AG04450 (cell line): ENCODE data around the gene TM7SF3. TPM values are rescaled to one million over a fixed set of nuclear protein-coding genes. Genes with fewer than 3 reads are reported as not detected.
A peak's percentile ranks its signal among the peaks of the same experiment; 100 is the strongest.
"Not testable (repeated sequence)": the region's sequence is repeated elsewhere in the genome, so short reads cannot be mapped to it uniquely, and the experiment has no call there.

Source experiments
- CTCF ChIA-PET: fragments of 300-600, 350-600 bp; formaldehyde crosslinking; extraction: SDS; loops from one replicate; lab custom pipeline; 2022; ENCODE audit warnings: antibody characterized with exemption, inconsistent platforms; lab: Charles Lee
- POLR2A ChIA-PET: fragments of 350-600 bp; formaldehyde crosslinking; extraction: SDS; loops from one replicate; lab custom pipeline; 2021; ENCODE audit warnings: antibody characterized with exemption, inconsistent platforms; lab: Yijun Ruan, JAX
- DNase-seq: peaks from one replicate; pipeline ENCODE4 v3.0.0-alpha.2; 2011; ENCODE audit warnings: low read depth, low spot score
- H3K27ac ChIP-seq: one replicate; pipeline ENCODE4 v1.5.1; 2012; ENCODE audit warnings: low read depth, low read length, control low read depth
- H3K27me3 ChIP-seq: one replicate; pipeline ENCODE4 v1.6.0; 2012; ENCODE audit warnings: low read length; ENCODE audit not compliant: control insufficient read depth, insufficient read depth
- H3K4me3 ChIP-seq: 2 replicates; pipeline ENCODE4 v1.5.1; 2011; ENCODE audit warnings: mild to moderate bottlenecking, low read depth, low read length, control low read depth
- H3K9me3 ChIP-seq: 2 replicates; pipeline ENCODE4 v1.5.1; 2012; ENCODE audit warnings: low read length; ENCODE audit not compliant: control insufficient read depth, insufficient read depth
- polyA plus RNA-seq: library from polyadenylated mRNA; depleted of rRNA; stranded (reverse); fragments of >200 nt; gene quantifications from 2 replicates; pipeline ENCODE4 v1.2.3, GENCODE V29; 2011
- TF ChIP-seq, protein P1 (sequence below): IDR thresholded peaks from 2 replicates; pipeline ENCODE4 v1.5.1; 2011; ENCODE audit warnings: low read depth, low read length, control low read depth, inconsistent platforms

TM7SF3 gene
- polyA plus RNA-seq, 1 experiment = 116 TPM

DNA sequence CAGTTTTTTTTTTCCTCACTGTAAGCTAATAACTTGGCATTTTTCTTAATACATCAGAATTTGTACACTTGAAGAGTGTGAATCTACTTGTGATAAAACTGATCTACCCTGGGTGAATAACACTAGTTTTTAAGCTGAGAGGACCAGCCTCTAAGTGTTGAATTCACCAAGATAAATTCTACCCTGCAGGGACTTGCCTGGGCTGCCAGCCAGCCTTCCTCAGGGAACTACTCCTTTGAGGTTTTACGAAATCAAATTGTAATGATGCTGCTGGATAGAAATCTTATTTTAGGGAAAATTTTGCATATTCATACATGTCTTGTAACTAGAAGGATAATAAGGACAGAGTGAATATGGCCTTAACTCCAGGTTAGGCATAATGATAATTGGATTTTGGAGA lies 10.1 kb upstream of the TM7SF3 start:
- TF ChIP-seq, protein P1, sequence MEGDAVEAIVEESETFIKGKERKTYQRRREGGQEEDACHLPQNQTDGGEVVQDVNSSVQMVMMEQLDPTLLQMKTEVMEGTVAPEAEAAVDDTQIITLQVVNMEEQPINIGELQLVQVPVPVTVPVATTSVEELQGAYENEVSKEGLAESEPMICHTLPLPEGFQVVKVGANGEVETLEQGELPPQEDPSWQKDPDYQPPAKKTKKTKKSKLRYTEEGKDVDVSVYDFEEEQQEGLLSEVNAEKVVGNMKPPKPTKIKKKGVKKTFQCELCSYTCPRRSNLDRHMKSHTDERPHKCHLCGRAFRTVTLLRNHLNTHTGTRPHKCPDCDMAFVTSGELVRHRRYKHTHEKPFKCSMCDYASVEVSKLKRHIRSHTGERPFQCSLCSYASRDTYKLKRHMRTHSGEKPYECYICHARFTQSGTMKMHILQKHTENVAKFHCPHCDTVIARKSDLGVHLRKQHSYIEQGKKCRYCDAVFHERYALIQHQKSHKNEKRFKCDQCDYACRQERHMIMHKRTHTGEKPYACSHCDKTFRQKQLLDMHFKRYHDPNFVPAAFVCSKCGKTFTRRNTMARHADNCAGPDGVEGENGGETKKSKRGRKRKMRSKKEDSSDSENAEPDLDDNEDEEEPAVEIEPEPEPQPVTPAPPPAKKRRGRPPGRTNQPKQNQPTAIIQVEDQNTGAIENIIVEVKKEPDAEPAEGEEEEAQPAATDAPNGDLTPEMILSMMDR = no peak
- Histone ChIP-seq H3K27me3 (no peaks in the 10 kb centered on the region), H3K4me3 (no peak overlapping the region), H3K27ac (no peak overlapping the region), H3K9me3 (no peaks in the 10 kb centered on the region)
- ChIA-PET CTCF (interaction anchor here (1.1 to 4.2 kb wide), 3 partner anchors 9 to 282 kb away, joined by 4 to 18 read pairs (median 6); no protein-coding TSS in a partner anchor), POLR2A (no interaction called here)
- no peak for DNase-seq

DNA sequence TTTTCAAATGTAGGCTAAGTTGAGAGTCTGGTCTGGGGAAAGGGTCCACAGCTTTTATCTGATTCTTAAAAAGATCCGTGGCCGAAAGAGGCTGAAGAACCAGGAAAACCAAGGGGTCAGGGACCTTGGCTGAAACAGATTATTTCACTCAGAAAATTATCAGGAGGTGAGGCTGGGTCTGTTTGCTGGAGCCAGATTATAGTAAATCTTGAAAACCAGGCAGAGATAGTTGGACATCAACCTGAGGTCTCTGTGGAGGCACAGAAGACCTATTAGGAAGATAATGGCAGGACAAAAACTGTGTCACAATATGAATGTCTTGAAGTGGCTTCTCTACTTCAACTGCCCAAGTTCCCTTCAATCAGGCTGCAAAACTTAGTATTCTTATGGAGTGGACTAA lies 6.6 kb upstream of the TM7SF3 start:
- CTCF ChIA-PET = interaction anchor here (1.1 kb wide), 1 partner anchor 124 kb away, joined by 3 read pairs; no protein-coding TSS in a partner anchor
- no peak for DNase-seq

DNA sequence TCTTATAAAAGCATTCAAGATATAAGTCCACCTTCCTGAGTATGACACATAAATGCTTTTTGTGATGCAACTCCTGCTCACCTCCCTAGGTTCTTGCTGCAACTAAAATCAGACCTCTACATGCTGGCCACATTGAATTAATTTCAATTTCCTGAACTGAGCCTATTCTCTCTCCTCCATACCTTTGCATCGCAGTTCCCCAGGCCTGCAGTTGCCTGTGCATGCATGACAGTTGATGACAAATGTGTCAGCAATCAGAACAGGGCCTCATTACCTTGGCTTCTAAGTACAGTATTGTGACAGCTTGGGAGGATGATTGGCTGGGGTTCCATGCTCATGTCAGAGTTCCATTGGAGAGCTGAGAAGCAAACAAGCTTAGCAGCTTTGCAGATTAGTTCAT lies 3.9 kb upstream of the TM7SF3 start:
- TF ChIP-seq, protein P1 = no peak
- H3K4me3 ChIP-seq = no peak overlapping the region
- H3K27ac ChIP-seq = no peak overlapping the region
- H3K9me3 ChIP-seq = no peaks in the 10 kb centered on the region
- H3K27me3 ChIP-seq = no peaks in the 10 kb centered on the region
- no peak for DNase-seq
- POLR2A ChIA-PET = no interaction called here
- CTCF ChIA-PET = interaction anchor here (3.5 kb wide), 1 partner anchor 288 kb away, joined by 124 read pairs; no protein-coding TSS in a partner anchor

More for the DNA sequence above, 6.6 kb upstream of the TM7SF3 start:
- POLR2A ChIA-PET = interaction anchor here (1.0 kb wide), 1 partner anchor 82 kb away, joined by 3 read pairs; the partner anchor contains the start of gene FGFR1OP2
- Histone ChIP-seq H3K27me3 (no peaks in the 10 kb centered on the region), H3K4me3 (no peak overlapping the region), H3K27ac (no peak overlapping the region), H3K9me3 (no peaks in the 10 kb centered on the region)
- TF ChIP-seq, protein P1 = no peak

DNA sequence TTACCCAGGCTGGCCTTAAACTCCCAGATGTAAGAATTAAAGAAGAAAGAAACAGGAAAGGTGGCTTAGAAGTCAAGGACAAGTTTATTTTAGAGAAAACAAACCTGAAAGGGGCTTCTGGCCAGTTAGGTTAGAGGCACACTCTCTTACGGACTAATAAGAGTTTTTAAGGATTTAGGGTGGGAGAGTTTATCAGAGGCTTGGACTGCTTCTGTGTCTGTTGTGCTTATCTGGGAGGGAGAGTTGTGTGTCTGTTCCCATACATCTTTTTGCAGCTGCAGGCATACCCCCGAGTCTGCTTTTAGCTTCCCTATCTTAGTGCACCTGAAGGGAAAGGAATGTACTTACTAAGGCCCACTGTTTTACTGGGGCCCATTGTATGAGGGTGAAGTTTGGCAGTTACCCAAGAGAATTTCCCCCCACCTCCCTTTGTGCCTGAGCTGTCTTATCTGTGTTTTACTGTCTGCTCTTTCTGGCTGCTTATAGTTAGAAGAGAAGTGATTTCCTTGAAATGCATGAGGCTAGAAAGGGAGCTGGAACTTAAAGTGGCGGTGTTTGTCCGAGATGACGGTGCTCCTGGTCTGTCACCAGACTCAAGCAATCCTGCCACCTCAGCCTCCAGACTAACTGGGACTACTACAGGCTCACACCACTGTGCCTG lies 3.1 kb upstream of the TM7SF3 start:
- CTCF ChIA-PET = interaction anchor here (1.4 to 3.5 kb wide), 7 partner anchors 9 to 368 kb away, joined by 3 to 124 read pairs (median 6); no protein-coding TSS in a partner anchor
- H3K4me3 ChIP-seq, POLR2A ChIA-PET, H3K27me3 ChIP-seq, H3K9me3 ChIP-seq, DNase-seq, H3K27ac ChIP-seq: not testable (repeated sequence)

DNA sequence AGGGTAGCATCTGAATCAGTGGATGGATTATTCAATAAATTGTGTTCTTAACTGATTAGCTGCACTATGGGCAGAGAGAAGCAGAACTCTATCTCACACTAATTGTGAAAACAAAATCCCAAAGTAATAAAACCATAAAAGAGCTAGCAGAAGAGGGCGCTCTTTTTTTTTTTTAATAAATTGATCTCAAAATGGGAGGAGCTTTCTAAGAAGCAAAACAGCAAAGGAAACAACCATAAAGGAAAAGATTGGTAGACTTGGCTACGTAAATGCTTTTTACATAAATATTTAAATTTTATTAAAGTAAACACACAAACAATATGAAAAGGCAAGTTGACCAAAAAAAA lies 1.5 kb upstream of the TM7SF3 start:
- Histone ChIP-seq H3K27ac (no peak overlapping the region), H3K9me3 (no peaks in the 10 kb centered on the region), H3K4me3 (no peak overlapping the region), H3K27me3 (no peaks in the 10 kb centered on the region)
- TF ChIP-seq, protein P1 = peak; percentile 47
- no peak for DNase-seq
- CTCF ChIA-PET = interaction anchor here (0.6 to 3.5 kb wide), 54 partner anchors 8 to 689 kb away, joined by 3 to 124 read pairs (median 4); partner anchors contain the start of genes FGFR1OP2 and STK38L
- POLR2A ChIA-PET = interaction anchor here (0.6 to 0.7 kb wide), 3 partner anchors 13 to 192 kb away, joined by 3 to 5 read pairs (median 4); no protein-coding TSS in a partner anchor
